HG02588 (cell line): ENCODE measurements around the gene STXBP5.

Experiments used
- ATAC-seq: cut with Tn5 transposase; IDR thresholded peaks from one replicate; pipeline ENCODE4 v1.9.1; 2021; ENCODE audit warnings: mild to moderate bottlenecking, moderate library complexity; ENCODE audit not compliant: unreplicated experiment

STXBP5 gene

DNA sequence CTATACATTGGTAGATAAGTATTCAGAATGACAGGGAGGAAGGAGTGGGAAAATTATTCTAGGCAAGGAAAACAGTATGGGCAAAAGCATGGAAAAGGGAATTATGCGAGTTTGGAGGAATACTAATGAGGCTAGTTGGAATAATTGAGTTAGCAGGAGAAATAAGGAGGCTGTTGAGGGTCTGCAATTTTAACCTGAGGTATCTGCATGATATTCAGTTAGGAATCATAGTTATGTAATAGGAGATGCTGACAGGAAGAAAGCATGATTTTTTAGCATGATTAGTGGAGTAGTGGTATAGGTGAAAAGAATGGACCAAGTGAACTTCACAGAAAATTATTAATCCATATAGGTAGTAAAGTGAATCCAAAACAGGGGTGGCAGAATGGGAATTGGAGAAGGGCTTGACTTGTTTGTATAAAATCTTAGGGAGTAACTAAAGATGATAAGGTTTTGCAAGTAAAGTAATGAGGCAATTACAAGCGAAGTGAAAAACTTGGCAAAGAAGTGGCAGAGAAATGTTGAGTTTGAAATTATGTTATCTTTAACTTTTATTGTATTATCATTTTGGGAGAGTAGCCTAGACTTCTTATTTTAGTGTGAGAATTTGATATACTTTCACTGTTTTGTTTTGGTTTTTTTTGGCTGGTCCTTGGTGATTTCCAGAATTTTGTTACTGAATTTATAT, 5.7 kb downstream of the STXBP5 start:
- ATAC-seq, result no peak

DNA sequence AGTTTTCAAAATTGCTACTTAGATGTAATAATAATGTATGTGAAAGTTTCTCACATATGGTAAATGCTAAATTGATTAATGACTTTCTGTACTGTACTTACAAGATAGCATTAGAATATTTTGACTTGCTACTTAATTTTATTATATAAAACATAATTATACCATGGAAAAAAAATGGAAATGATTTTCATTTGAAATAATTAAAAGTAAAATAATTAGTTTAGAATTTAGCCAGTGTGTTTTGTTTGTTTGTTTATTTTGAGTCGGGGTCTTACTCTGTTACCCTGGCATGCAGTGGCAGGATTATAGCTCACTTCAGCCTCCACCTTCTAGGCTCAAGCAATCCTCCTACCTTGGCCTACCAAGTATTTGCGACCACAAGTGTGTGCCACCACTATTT, 7.1 kb downstream of the STXBP5 start:
- ATAC-seq, result no peak

- ATAC-seq, result no peak
These were observed 7.6 kb downstream of the STXBP5 start for GRCh38 chr6:147211831-147212230.

DNA sequence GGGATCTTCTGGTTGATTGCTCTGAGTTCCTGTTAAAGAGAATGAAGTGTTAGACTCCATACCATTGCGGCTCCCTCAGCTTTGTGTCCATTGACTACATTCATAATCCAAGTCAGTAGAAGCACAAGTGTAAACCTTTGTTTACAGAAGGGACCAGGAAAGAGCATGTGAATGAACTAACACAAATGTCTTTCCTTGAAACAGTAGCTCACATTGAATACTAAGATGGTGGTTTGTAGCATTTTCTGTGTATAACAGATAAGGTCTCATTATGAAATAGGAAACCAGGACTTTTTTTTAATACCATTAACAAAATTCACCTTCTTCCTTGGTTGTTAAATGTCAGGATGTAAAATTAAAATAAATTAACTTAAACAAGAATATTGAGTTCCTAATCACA, 8.4 kb downstream of the STXBP5 start:
- ATAC-seq, result no peak

GRCh38 chr6:147213772-147214171, 9.6 kb downstream of the STXBP5 start:
- no peak for ATAC-seq

DNA sequence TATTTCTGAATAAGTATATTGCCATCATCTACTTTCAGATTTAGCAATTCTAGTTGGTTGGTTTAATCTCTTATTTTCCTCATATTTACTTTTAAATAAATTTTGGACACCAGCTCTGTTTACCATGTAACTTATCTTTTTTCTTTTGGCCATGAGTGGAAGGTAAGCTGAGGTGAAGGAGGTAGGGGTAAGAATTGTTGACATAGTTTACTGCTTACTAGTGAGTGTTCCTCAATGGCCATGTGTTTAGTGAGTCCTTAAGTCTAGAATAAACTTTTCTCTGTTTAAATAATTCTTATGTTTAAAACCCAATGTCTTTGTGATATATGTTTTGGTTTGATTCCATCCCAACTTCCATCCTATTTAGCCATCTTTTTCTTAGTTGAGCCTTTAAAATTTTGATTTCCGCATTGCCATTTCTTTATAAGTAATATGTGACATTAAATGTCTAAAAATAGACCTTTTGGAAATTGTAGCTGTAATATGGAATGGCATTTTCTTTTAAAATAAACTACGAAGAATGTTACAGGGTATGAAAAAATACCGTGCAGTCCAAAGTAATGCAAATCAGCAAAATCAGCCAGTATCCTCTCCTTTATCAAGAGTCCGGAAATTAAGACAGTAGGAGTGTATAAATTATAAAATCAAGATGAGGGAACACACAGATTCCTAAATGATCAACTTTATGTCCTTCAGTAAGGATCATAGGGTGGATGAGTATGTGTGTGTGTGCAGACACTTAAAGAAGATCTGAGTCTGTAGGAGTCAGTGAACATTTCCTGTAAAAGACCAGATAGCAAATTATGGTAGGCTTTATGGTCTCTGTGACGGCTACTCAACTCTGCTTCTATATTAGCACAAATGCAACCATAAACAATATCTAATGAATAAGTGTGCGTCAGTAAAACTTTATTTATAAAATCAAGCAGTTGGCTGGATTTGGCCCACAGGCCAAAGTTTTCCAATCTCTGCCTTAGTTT, 10.3 kb downstream of the STXBP5 start:
- ATAC-seq, result no peak

DNA sequence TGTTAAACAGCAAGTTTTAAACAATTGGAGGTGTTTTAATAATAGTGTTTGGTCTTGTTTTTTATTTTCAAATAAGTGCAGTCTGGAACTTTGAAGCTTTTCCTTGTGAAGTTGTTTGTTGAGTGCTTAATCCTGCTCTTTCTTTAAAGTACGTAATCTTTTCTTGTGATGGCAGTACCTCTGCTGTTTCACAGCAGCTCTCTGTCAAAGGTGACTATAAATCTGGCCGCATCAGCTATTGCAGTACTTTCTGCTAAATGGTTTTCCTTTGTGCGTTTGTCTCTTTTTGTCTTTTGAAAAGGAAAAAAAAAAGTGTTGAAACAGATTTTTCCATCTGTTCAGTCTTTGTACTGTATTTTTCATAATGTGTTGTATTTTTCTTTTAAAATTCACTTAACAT, 12.7 kb downstream of the STXBP5 start:
- no peak for ATAC-seq

GRCh38 chr6:147217840-147218404, 13.7 kb downstream of the STXBP5 start:
- ATAC-seq, result no peak

DNA sequence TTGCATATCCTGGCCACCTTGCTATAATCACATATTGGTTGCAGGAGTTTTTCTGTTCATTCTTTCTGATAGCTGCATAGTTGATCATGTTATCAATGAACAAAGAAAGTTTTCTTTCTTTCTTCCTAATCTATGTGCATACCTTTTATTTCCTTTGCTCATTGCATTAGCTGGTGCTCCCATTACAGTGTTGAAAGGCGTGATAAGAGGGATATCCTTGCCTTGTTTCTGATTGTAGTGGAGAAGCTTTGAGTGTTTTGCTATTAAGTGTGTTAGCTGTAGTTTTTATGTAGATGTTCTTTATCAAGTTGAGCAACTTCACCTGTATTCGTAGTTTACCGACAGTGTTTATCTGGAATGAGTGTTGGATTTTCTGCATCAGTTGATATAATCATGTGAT, 14.6 kb downstream of the STXBP5 start:
- no peak for ATAC-seq

- ATAC-seq, result no peak
These were observed 15.2 kb downstream of the STXBP5 start for GRCh38 chr6:147219463-147219862.

GRCh38 chr6:147220345-147220744, 16.1 kb downstream of the STXBP5 start:
- no peak for ATAC-seq

DNA sequence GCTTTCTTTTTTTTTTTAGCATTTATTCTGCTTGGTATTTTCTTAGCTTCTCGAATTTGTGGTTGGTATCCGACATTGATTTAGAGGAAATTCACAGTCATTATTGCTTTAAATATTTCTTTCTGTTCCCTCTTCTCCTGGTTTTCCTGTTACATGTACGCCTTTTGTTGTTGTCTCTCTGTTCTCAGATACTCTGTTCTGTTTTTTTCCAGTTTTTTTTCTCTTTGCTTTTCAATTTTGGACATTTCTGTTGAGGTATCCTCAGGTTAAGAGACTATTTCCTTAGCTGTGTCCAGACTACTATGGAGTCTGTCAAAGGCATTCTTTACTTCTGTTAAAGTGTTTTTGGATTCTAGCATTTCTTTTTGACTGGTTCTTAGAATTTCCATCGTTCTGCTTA, 17.5 kb downstream of the STXBP5 start:
- ATAC-seq, result no peak

- no peak for ATAC-seq
These were observed 18.1 kb downstream of the STXBP5 start for GRCh38 chr6:147222160-147222838.

DNA sequence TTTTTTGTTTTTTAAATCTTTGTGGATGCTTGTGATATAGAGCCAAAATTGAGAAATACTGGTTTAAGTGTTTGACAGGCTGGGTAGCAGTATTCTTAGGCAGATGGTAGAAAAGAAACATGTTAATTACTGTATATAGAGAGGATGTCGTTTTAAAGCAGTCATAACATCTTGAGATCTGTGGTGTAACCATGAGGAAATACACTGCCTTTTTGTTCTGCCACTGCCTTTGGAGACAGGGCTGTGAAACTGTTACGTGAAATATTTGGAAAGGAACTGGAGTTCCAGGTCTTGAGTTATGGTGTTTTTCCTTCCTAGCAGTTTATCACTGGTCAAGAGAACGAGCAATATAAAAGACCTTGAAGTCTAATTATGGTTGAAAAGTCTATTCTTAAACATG, 19.5 kb downstream of the STXBP5 start:
- ATAC-seq, result no peak

- no peak for ATAC-seq
These were observed 22.0 kb downstream of the STXBP5 start for GRCh38 chr6:147226163-147226724.

DNA sequence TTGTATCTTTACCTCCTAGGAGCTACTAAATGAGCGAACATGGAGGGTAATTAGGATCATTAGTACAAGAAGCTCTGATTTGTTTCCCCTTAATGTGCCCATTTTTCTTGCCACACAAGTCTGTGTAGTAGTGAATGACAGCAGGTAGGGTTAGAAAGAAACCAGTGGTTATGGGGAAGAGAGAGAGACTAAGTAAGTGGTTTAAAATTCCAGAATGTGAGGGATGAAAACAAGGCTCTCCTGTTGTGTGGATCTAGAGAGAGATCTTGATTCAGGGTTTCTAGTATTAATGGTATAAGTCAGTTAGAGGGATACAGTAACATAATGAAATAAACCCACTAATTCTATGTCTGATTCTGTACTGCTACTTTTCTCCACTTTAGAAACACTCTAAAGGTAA, 22.7 kb downstream of the STXBP5 start:
- ATAC-seq, result no peak

GRCh38 chr6:147227770-147228320, 23.6 kb downstream of the STXBP5 start:
- ATAC-seq, result no peak

GRCh38 chr6:147231589-147231988, 27.4 kb downstream of the STXBP5 start:
- ATAC-seq, result no peak

GRCh38 chr6:147234685-147235084, 30.5 kb downstream of the STXBP5 start:
- ATAC-seq, result no peak

- ATAC-seq, result no peak
These were observed 33.9 kb downstream of the STXBP5 start for GRCh38 chr6:147238164-147238563.

- no peak for ATAC-seq
These were observed 34.7 kb downstream of the STXBP5 start for GRCh38 chr6:147238906-147239305.
